H7 (cell line): ENCODE measurements around the gene SLC22A23. TPM values are rescaled to one million over a fixed set of nuclear protein-coding genes. Genes with fewer than 3 reads are reported as not detected.

Experiments used
- DNase-seq: peaks from one replicate; pipeline ENCODE4 v3.0.0; 2012
- H3K27me3 ChIP-seq: 2 replicates; pipeline ENCODE4 v1.6.0; 2011; ENCODE audit warnings: mild to moderate bottlenecking, low read length; ENCODE audit not compliant: control insufficient read depth, insufficient read depth
- H3K36me3 ChIP-seq: replicated peaks from 2 replicates; pipeline ENCODE4 v1.5.1; 2011; ENCODE audit warnings: low read length; ENCODE audit not compliant: control insufficient read depth, insufficient read depth
- H3K4me3 ChIP-seq: 2 replicates; pipeline ENCODE4 v1.5.1; 2011; ENCODE audit warnings: low read depth, mild to moderate bottlenecking, control low read depth, low read length, moderate library complexity; ENCODE audit not compliant: insufficient read depth
- total RNA-seq: library from RNA; depleted of rRNA; stranded (reverse); fragments of >200 nt; shearing (Covaris generic); gene quantifications from 2 replicates; pipeline ENCODE4 v1.2.3, GENCODE V29; 2014

The SLC22A23 gene
- total RNA-seq, 1 experiment from 2014 or later, result 14.6 TPM

DNA sequence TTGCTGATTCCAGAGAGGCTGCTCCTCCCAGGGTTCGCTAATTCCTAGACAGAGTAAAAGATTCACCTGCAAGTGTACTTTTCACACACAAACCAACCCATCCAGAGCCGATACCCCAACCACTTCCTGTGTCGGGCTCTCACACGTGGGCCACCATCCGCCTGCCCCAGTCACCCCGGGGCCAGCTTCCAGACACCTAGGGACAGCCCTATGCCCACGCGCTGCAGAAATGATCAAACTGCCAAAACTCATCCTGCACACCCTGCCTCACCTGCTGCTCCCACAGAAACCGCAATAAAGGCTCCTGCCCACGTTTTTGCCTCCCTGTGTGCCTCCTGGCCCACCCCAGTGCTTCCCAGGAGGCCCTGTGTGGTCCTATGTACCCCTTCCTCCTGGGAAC, 138.6 kb downstream of the SLC22A23 start:
- DNase-seq, result no peak
- no peaks in the 10 kb centered on the region for H3K36me3 ChIP-seq
- no peak overlapping the region for H3K4me3 ChIP-seq
- no peaks in the 10 kb centered on the region for H3K27me3 ChIP-seq

DNA sequence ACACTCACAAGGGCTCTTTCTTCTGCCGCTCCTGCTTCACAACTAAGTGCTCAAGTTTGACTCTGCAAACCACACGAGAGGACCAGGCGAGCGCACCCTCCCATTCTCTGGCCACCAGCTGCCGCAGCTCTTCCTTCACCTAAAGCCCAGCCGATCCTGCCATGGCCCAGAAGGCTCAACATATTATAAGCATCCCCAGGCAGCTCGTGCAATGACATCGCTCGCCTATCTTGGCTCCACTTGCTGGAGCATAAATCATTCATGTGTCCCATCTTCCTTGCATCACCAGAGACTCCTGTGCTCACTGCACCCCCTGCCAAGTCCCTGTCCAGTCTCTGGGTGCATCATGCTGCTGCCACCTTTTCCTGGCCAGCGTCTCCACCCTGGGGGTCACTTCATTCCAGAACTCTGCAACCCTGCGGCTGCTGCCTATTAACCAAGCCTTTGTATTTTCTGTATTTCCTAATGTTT, 139.1 kb downstream of the SLC22A23 start:
- Histone ChIP-seq H3K36me3 (no peaks in the 10 kb centered on the region), H3K4me3 (no peak overlapping the region), H3K27me3 (no peaks in the 10 kb centered on the region)
- DNase-seq, result no peak

DNA sequence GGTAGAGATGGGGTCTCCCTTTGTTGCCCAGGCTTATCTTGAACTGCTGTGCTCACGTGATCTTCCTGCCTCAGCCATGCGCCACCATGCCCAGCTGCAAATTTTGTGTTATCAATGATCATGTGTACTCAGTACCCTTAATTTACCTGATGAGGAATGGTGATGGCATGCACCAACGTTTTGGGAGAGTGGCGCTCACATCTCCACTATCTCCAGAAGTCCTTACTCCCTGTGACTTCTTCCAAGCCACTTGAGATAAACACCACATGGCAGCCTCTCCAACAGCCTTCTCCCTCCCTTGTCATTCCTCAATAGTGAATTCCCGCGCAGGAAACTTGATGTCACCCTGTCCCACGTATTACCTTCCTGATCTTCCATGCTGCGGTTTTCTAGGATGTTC, 140.0 kb downstream of the SLC22A23 start:
- H3K27me3 ChIP-seq, result no peaks in the 10 kb centered on the region
- H3K4me3 ChIP-seq, result no peak overlapping the region
- no peak for DNase-seq
- H3K36me3 ChIP-seq, result no peaks in the 10 kb centered on the region

DNA sequence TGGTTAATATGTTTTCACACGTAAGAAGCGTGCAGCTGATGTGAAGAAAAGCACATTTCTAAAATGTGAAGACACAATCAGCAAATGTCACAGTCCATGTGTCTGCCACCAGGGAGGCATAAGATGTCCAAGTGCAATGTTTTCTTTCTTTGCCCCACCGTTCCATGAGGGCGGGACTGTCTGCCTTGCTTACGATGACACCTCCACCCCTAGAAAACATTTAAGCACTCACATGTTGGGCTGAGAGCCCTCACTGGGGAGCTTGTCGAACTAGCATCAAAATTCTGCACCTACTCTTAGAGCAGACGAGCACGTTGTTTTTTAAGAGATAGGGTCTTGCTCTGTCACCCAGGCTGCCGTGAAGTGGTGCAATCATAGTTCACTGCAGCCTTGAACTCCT, 140.5 kb downstream of the SLC22A23 start:
- no peak overlapping the region for H3K4me3 ChIP-seq
- no peaks in the 10 kb centered on the region for H3K36me3 ChIP-seq
- no peak for DNase-seq
- H3K27me3 ChIP-seq, result no peaks in the 10 kb centered on the region

DNA sequence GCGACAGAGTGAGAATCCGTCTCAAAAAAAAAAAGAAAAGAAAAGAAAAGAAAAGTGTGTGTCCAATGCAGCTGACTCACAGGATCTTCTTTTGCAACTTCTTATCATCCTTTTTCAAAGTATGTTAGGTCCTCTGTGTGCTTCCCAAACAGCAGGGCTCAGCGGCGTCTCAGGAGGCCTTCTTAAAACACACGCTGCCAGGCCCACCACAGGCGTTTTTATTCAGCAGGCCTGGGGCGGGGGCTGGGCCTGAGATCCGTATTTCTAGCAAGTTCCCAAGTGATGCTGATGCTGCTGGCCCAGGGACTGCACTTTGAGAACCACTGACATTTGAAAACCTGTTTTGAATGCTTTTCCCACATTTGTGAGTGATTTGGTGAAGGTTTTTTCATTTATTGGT, 141.0 kb downstream of the SLC22A23 start:
- Histone ChIP-seq H3K4me3 (no peak overlapping the region), H3K27me3 (no peaks in the 10 kb centered on the region), H3K36me3 (no peaks in the 10 kb centered on the region)
- peak; percentile 67 for DNase-seq

DNA sequence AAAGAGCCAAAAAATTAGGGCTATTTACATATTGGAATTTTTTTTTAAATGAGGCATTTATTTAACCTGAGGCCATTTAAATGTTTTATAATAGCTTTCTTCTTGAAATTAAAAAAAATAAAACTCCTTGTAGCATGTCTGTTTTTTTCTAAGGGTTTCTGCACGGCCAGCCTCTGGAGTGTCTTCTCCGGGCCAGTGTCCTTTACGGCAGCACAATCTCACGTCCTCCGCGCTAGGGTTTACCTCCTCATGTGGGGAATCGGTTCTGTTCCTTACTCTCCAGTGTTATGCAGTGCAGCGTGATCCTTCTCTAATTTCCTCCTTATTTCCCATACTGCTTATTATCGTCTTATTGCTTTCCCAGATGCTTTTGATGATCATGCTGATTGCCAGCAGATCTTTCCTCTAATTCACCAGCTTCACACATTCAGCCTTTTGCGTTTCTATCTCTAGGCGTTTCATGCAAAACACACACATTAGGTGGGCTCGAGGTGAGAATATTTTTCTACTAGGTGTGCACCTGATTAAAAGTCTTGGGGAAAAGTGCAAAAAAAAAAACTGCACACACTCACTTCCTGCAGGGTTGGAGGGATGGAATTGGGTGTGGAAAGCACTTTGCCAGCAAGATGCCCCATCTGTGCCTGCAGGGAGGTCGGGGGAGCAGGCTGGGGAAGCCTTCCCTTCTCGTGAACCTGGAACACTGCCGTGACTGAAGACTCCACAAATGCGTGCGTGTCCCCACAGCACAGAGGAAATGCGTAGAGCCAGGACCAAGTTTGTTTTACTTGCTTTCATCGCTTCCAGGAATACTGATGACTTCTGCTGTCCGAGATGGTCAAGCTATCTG, 142.0 kb downstream of the SLC22A23 start:
- no peak for DNase-seq
- Histone ChIP-seq H3K27me3 (no peaks in the 10 kb centered on the region), H3K36me3 (no peaks in the 10 kb centered on the region), H3K4me3 (no peak overlapping the region)

DNA sequence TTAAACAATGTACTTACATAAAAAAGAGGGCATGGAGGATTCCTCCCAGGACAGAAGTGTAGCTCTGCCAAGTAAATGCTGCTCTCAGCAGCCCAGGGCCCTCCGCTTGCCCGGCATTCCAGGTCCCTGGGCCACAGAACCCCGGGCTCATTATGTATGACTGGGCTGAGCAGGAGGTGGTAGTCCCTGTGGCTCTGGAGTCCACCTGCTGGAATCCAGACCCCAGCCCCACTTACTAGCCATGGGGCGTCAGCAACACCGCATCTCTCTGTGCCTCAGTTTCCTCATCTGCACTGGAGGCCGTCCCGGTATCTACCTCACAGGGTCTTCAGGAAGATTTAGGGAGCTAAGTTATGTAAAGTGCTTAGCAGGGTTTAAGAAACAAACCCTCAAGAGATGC, 142.7 kb downstream of the SLC22A23 start:
- DNase-seq, result no peak
- Histone ChIP-seq H3K27me3 (no peaks in the 10 kb centered on the region), H3K4me3 (no peak overlapping the region), H3K36me3 (no peaks in the 10 kb centered on the region)

DNA sequence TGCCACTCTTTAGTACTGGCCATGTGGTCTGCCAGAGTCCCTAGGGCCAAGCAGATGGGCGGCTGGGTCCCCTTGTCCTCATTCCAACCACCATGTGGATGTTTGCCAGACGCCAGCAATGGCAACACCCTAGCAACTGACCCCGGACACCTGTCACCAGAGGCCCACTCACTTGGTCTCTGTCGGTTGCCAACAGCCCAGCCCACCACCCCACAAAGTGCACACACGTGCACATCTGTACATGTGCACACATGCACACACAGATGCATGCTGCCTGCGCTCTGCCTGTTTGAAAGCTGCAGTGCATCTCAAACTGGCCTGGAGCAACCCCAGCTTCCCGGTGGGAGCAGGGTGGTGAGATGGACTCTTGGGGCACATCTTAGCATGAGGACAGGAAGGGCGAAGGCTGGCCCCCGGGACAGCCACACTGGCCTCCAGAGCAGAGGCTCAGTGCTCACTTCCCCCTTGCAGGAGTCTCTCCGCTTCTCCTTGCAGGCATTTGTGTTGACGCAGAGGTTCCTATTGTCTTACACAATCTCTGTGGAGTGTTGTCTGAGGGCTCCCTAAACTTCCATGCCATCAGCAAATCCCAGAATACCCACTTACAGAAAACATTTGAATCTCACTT, 144.1 kb downstream of the SLC22A23 start:
- H3K27me3 ChIP-seq, result no peaks in the 10 kb centered on the region
- no peaks in the 10 kb centered on the region for H3K36me3 ChIP-seq
- no peak overlapping the region for H3K4me3 ChIP-seq
- DNase-seq, result no peak

DNA sequence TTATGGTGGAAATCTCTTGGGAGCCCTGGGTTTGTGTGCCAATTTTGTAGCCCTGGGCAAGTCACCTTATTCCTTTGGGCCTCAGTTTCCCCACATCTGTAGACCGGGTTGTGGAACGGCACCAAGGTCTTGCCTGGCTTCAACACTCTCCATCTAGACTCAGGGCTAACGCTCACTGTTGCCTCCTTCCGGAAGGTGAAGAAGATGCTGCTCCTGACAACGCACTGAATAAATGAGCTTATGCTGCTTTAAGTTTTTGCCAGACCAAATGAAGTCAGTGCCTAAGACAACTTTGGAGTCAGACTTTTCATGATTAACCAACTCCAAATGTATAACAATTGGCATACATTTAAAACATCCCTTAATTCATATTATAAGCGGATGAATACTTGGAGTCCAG, 145.0 kb downstream of the SLC22A23 start:
- no peak overlapping the region for H3K4me3 ChIP-seq
- H3K27me3 ChIP-seq, result no peaks in the 10 kb centered on the region
- no peaks in the 10 kb centered on the region for H3K36me3 ChIP-seq
- no peak for DNase-seq

DNA sequence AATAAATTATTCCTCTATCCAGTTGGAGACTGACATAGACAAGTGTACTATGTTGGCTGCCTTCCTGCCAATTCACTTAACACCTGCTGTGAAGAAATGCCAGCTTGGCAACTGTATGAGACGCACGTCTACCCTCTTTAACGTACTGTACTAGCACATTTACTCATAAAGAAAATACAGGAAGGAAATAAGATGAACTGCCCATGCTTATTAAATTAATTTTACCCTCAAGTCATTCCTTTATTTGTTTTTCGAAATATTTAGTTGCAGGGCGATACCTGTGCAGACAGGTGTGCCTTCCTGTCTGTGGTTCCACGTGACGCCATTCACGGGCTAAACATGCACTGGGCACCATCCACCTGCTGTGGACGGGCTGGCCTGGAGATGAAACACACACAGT, 146.1 kb downstream of the SLC22A23 start:
- H3K27me3 ChIP-seq, result no peaks in the 10 kb centered on the region
- no peaks in the 10 kb centered on the region for H3K36me3 ChIP-seq
- no peak overlapping the region for H3K4me3 ChIP-seq
- no peak for DNase-seq

DNA sequence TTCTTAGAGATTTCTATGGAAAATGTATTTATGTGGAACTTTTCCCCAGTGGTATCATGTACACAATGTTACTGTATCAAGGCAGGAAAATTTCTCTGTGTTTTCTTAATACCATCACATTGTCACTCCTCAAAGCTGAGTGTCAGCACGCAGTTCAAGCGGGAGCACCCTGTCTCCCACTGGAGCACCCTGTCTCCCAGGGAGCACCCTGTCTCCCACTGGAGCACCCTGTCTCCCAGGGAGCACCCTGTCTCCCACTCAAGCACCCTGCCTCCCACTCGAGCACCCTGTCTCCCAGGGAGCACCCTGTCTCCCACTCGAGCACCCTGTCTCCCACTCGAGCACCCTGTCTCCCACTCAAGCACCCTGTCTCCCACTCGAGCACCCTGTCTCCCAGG, 146.8 kb downstream of the SLC22A23 start:
- DNase-seq, result no peak
- H3K27me3 ChIP-seq, result no peaks in the 10 kb centered on the region
- H3K4me3 ChIP-seq, result no peak overlapping the region

DNA sequence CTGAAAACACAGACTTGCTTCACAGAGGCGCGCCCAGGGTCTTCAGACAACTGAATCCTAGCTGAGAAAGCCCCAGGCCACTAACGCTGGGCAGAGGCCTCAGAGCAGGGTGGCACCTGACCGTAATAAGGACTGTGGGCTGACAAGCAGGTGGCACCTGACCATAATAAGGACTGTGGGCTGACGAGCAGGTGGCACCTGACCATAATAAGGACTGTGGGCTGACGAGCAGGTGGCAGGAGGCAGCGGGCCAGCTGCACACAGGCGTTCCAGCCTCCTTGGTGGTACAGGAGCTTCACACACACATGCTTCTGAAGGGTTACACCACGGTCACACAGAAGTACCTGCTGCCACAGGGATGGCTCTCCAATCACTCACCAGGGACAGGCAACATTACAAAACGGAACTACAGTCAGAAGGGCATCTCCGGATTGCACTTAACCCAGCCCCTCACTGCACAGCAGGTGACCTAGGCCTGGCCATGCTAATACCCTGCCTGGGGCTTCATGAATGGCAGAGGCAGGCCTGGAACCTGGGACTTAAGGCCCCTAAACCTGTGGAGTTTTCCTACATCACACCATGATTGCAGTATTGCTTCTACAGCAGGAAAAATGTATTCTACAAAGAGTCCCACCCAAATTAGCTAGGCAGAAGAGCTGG, 147.3 kb downstream of the SLC22A23 start:
- no peaks in the 10 kb centered on the region for H3K27me3 ChIP-seq
- peak; percentile 79 for DNase-seq
- no peaks in the 10 kb centered on the region for H3K36me3 ChIP-seq
- H3K4me3 ChIP-seq, result no peak overlapping the region

More for the DNA sequence above, 146.8 kb downstream of the SLC22A23 start:
- no peaks in the 10 kb centered on the region for H3K36me3 ChIP-seq

DNA sequence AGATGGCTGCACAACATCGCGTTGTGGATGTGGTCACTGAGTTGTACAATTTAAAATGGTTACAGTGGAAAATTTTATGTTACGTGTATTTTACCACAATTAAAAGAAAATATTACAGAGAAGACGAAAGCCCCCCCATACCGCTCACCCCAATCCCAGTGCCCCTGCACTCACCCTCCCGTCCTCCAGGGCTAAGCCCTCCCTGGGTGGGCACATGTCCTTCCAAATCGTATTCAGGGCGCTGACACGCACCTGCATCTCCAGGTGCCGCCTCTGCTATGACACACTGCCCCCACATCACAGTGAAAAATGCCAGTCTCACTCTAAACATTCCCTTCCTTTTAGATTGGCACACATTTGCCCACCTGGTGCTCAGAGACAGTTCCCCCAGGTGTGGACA, 148.7 kb downstream of the SLC22A23 start:
- H3K27me3 ChIP-seq, result no peaks in the 10 kb centered on the region
- H3K4me3 ChIP-seq, result no peak overlapping the region
- DNase-seq, result no peak
- H3K36me3 ChIP-seq, result no peaks in the 10 kb centered on the region

DNA sequence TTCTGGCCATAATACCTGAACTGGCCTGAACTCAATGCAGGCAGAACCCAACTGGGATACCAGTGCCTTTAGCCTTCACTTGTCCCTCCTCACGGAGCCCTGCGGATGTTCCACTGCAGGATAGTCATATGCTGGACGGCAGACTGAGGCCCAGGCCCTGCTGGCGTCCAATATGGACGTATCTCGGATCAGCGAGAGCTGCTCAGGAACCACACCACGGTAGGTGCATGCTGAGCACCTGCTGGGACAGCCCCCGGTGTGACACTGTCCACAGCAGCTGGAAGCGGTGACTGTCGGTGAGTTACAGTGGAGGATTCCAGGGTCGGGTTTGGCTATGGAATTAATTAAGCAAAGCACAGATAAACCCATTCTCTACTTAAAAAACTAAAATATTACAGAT, 149.4 kb downstream of the SLC22A23 start:
- Histone ChIP-seq H3K4me3 (no peak overlapping the region), H3K36me3 (no peaks in the 10 kb centered on the region), H3K27me3 (no peaks in the 10 kb centered on the region)
- DNase-seq, result no peak

DNA sequence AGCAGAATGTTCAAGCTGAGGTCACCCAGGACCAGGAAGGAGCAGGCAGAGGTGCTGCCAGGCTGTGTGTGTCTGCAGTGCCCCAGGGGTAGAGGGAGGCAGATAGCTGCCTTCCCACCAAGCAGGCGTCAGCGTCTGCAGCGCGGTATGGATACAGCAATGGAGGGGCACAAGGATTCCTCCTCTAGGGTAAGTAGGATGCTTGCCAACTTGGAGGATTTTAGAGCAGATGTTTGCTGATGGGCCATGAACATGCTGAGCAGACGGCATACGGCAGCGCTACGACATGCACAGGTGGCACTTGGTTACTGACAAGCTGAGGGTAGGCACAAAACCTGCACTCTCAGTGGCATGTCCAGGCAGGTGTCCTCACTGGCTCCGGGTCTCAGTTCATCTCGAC, 150.0 kb downstream of the SLC22A23 start:
- no peak for DNase-seq
- Histone ChIP-seq H3K4me3 (no peak overlapping the region), H3K27me3 (no peaks in the 10 kb centered on the region), H3K36me3 (no peaks in the 10 kb centered on the region)
